Bronchial epithelial cell (primary cell): ENCODE data around the gene TJP2. TPM values are rescaled to one million over a fixed set of nuclear protein-coding genes. Genes with fewer than 3 reads are reported as not detected.

Experiments used
- DNase-seq: peaks from one replicate; pipeline ENCODE4 v3.0.0-alpha.2; 2010; ENCODE audit warnings: low read depth
- FAIRE-seq: peaks from 2 replicates; lab custom pipeline; 2011; peaks lifted over from hg19 to GRCh38; lab: Jason Lieb, UNC
- H3K27me3 ChIP-seq: 2 replicates; pipeline ENCODE4 v1.5.1; 2011; ENCODE audit warnings: low read length; ENCODE audit not compliant: control insufficient read depth, insufficient read depth
- H3K36me3 ChIP-seq: 2 replicates; pipeline ENCODE4 v1.5.1; 2011; ENCODE audit warnings: low read length; ENCODE audit not compliant: control insufficient read depth, insufficient read depth
- H3K4me3 ChIP-seq: 2 replicates; pipeline ENCODE4 v1.5.1; 2011; ENCODE audit warnings: mild to moderate bottlenecking, low read depth, low read length, control low read depth
- CTCF ChIP-seq: IDR thresholded peaks from 2 replicates; pipeline ENCODE4 v1.5.1; 2011; ENCODE audit warnings: mild to moderate bottlenecking, moderate library complexity, low read length, control low read depth, inconsistent platforms; ENCODE audit not compliant: insufficient read depth, severe bottlenecking
- total RNA-seq: library from RNA; depleted of rRNA; stranded (reverse); fragments of >200 nt; gene quantifications from 2 replicates; pipeline ENCODE4 v1.2.1, GENCODE V29; 2014

The TJP2 gene
- total RNA-seq, 1 donor from 2014 or later, result 80.3 TPM

DNA sequence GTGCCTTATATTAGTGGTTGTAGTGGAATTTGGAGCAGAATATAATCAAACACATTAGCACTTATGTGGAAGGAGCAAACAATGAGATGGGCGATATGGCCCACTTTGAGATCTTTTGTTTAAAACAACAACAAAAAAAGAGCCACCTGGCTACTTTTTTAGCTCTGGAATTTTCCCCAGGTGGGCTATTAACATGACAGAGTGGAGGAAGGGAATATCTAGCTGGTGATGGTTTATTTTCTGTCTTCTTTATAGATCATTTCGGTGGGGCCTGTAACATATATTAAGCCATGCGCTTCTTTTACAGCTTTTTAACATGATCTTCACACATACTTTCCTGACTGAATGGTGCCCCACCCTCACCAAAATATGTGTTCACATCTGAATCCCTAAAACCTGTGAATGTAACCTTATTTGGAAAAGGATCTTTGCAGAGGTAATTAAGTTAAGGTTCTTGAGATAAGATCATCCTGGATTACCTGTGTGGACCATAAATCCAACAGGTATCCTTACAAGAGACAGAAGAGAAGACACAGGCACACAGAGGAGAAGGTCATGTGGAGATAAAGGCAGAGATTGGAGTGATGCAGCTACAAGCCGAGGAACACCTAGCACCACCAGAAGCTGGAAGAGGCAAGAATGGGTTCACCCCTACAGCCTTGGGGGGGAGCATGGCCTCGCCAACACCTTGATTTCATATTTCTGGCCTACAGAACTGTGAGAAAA is 134.3 kb downstream of the TJP2 start:
- no peaks in the 10 kb centered on the region for H3K36me3 ChIP-seq
- no peak for TF ChIP-seq CTCF
- no peak overlapping the region for H3K4me3 ChIP-seq
- no peak for DNase-seq
- FAIRE-seq, result no peak
- no peaks in the 10 kb centered on the region for H3K27me3 ChIP-seq

GRCh38 chr9:69313175-69313574 is 139.1 kb downstream of the TJP2 start:
- no peak for DNase-seq
- Histone ChIP-seq H3K4me3 (no peak overlapping the region), H3K36me3 (no peaks in the 10 kb centered on the region), H3K27me3 (no peaks in the 10 kb centered on the region)
- no peak for FAIRE-seq
- no peak for TF ChIP-seq CTCF

- Histone ChIP-seq H3K27me3 (no peaks in the 10 kb centered on the region), H3K36me3 (no peaks in the 10 kb centered on the region), H3K4me3 (no peak overlapping the region)
- FAIRE-seq, result no peak
- DNase-seq, result peak; percentile 63
- no peak for TF ChIP-seq CTCF
Measured at GRCh38 chr9:69314547-69314946, 140.5 kb downstream of the TJP2 start.

DNA sequence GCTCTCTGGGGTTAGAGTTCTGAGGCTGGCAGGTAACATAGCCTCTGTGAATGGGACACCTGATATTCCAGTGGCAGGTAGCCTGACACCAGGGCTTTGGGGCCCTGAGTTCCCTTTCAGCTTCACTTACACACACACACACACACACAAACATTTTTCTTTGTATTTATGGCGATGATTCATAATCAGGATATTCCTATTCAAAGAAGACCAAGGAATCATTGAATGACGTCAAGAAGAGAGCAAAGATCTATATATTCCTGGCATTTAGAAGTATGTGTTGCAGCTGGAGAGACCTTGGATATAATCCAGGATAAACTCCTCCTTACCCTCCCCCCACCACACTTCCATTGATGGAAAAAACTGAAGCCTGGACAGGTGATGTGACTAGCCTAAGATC is 143.0 kb downstream of the TJP2 start:
- no peak for FAIRE-seq
- Histone ChIP-seq H3K27me3 (no peaks in the 10 kb centered on the region), H3K36me3 (no peaks in the 10 kb centered on the region), H3K4me3 (no peak overlapping the region)
- peak; percentile 74 for DNase-seq
- TF ChIP-seq CTCF, result no peak

DNA sequence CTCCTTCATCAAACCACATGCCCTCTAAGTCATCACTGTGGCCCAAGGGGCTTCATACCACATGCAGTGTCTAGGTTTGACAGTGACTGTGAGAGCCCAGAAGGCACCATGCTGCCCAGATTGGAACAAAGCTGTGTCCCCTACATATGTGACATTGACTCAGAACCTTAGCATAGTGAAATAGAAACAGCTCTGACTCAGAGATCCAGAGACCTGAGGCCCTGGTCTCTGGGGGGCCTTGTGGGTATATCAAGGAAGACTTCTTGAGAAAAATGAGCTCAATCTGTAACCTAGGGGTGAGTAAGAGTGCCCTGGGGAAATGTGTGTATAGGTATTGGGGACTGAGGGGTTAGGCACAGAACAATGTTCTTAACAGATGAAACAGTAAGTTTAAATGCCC is 143.8 kb downstream of the TJP2 start:
- no peaks in the 10 kb centered on the region for H3K36me3 ChIP-seq
- FAIRE-seq (no peak), DNase-seq (no peak)
- no peaks in the 10 kb centered on the region for H3K27me3 ChIP-seq
- no peak overlapping the region for H3K4me3 ChIP-seq
- TF ChIP-seq CTCF, result no peak
